ENCODE measurements around the gene CNPPD1.
"Not testable (repeated sequence)": the region's sequence is repeated elsewhere in the genome, so short reads cannot be mapped to it uniquely, and the experiment has no call there.

Gene CNPPD1

GRCh38 chr2:219213486-219214071 lies 36.9 kb upstream of the CNPPD1 start:
- no peaks in the 10 kb centered on the region for H3K27me3 Mint-ChIP-seq
- peaks cover 23 to 47% of the 10 kb centered on the region in 2 donors for H3K4me1 Mint-ChIP-seq
- no peak overlapping the region for H3K27ac Mint-ChIP-seq
- no peak for ATAC-seq (replicated peaks)
- no peaks in the 10 kb centered on the region for H3K9me3 Mint-ChIP-seq
- DNase-seq: no peak
- peaks cover 46 to 48% of the 10 kb centered on the region in 2 donors for H3K36me3 Mint-ChIP-seq
- H3K4me3 Mint-ChIP-seq: no peak overlapping the region

GRCh38 chr2:219213026-219213415 lies 36.3 kb upstream of the CNPPD1 start:
- Mint-ChIP-seq H3K27me3 (no peaks in the 10 kb centered on the region), H3K27ac (peak overlapping the region; percentile 20), H3K36me3 (peaks cover 51 to 54% of the 10 kb centered on the region in 2 donors), H3K4me1 (peaks cover 25 to 49% of the 10 kb centered on the region in 2 donors), H3K4me3 (no peak overlapping the region), H3K9me3 (no peaks in the 10 kb centered on the region)
- DNase-seq (no peak), ATAC-seq (replicated peaks) (no peak)

DNA sequence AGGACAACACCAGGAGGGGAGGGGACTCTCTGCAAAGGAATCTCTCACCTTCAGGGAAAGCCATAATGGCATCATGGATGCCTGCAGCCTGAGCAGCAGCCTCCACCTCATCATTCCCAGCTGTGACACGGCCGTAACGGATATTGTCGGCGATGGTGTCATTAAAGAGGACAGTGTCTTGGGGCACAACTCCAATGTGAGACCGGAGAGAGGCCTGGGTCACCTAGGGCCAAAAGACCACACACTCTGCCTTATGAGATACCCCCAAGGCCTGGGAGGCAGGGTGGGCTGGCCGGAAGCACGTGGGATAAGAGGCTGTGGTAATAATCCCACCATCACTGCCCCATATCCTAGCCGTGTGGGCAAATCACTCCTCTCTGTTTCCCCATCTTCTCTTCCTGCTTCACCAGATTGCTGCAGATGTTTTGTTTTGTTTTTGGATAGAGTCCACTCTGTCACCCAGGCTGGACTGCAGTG lies 34.2 kb upstream of the CNPPD1 start:
- Mint-ChIP-seq H3K4me3 (no peak overlapping the region), H3K27ac (peak overlapping the region; percentile 87), H3K9me3 (no peaks in the 10 kb centered on the region), H3K27me3 (no peaks in the 10 kb centered on the region), H3K36me3 (peaks cover 42 to 44% of the 10 kb centered on the region in 2 donors), H3K4me1 (peaks cover 25 to 41% of the 10 kb centered on the region in 2 donors)
- no peak for DNase-seq
- ATAC-seq (replicated peaks): no peak

GRCh38 chr2:219210196-219210885 lies 33.6 kb upstream of the CNPPD1 start:
- no peaks in the 10 kb centered on the region for H3K27me3 Mint-ChIP-seq
- no peak for DNase-seq
- H3K27ac Mint-ChIP-seq: peak overlapping the region; percentile 73
- peaks cover 24 to 39% of the 10 kb centered on the region in 2 donors for H3K4me1 Mint-ChIP-seq
- no peaks in the 10 kb centered on the region for H3K9me3 Mint-ChIP-seq
- no peak overlapping the region for H3K4me3 Mint-ChIP-seq
- no peak for ATAC-seq (replicated peaks)
- peaks cover 40 to 42% of the 10 kb centered on the region in 2 donors for H3K36me3 Mint-ChIP-seq

GRCh38 chr2:219209236-219210195 lies 32.8 kb upstream of the CNPPD1 start:
- peaks cover 37% of the 10 kb centered on the region in 2 donors for H3K36me3 Mint-ChIP-seq
- no peak for ATAC-seq (replicated peaks)
- DNase-seq: no peak
- no peak overlapping the region for H3K4me3 Mint-ChIP-seq
- H3K9me3 Mint-ChIP-seq: peaks cover 0 to under 1% of the 10 kb centered on the region in 2 donors
- no peaks in the 10 kb centered on the region for H3K27me3 Mint-ChIP-seq
- peak overlapping the region; percentile 83 for H3K27ac Mint-ChIP-seq
- peaks cover 21 to 39% of the 10 kb centered on the region in 2 donors for H3K4me1 Mint-ChIP-seq

DNA sequence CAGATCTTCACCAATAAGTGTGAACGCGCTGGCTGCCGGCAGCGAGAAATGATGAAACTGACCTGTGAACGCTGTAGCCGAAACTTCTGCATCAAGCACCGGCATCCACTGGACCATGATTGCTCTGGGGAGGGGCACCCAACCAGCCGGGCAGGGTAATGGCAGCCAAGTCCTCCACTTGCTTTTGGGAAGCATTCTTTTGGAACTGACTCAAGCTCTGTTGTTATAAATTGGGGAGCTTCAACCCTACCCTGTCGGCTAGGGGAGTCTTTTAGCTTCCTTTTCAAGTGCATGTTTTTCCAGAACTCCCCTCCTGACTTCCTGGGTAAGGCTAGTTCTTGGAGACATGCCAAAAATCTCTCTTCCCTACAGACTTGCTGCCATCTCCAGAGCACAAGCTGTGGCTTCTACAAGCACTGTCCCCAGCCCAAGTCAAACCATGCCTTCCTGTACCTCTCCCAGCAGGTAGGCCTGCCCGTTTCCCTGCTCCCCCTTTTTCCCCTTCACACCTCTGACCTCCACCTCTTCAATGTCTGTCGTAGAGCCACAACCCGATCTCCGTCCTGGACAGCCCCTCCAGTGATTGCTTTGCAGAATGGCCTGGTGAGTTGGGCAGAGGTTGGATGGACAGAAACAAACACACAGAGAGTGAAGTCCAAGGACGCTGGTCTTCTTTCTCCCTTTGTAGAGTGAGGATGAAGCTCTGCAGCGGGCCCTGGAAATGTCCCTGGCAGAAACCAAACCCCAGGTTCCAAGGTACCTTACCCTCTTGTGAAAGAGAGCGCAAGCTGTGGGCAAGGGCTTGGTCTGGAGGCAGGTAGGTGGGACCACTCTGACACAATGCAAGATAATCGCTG lies 31.4 kb upstream of the CNPPD1 start:
- DNase-seq (no peak), ATAC-seq (replicated peaks) (no peak)
- peaks cover 0 to 2% of the 10 kb centered on the region in 2 donors for H3K9me3 Mint-ChIP-seq
- peaks cover 27% of the 10 kb centered on the region in 2 donors for H3K36me3 Mint-ChIP-seq
- H3K27ac Mint-ChIP-seq: peak overlapping the region; percentile 31
- H3K4me3 Mint-ChIP-seq: peak overlapping the region; percentile 76 to 90
- H3K27me3 Mint-ChIP-seq: no peaks in the 10 kb centered on the region
- H3K4me1 Mint-ChIP-seq: peaks cover 21 to 39% of the 10 kb centered on the region in 2 donors

DNA sequence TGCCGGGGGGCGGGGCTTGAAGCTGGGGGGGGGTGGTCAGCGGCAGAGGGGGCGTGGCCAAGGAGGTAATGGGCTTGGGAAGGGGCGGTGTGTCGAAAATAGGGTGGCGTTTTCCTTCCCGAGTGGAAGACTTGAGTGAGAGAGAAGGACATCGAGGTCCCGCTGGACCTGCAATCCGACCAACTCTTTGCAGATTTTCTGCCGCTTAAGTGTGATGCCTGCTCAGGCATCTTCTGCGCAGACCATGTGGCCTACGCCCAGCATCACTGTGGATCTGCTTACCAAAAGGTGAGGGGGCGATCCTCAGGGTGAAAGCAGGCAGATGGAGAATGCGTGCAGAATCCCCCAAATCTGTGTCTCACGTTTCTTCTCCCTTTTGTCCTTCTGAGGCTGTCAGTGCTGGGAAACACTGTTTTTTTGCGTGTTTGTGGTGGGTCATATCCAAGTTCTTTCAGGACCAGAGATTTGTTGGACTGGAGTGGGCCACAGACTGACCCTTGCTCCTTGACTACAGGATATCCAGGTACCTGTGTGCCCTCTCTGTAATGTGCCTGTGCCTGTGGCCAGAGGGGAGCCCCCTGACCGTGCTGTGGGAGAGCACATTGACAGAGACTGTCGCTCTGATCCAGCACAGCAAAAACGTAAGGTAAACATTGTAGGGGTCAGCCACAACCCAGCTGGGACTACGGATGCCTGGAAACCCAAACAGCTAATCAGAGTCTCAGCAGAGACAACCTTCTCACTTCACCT lies 30.6 kb upstream of the CNPPD1 start:
- H3K27me3 Mint-ChIP-seq: no peaks in the 10 kb centered on the region
- H3K4me1 Mint-ChIP-seq: peaks cover 21 to 37% of the 10 kb centered on the region in 2 donors
- ATAC-seq (replicated peaks) (no peak), DNase-seq (no peak)
- H3K36me3 Mint-ChIP-seq: peaks cover 22 to 26% of the 10 kb centered on the region in 2 donors
- peak overlapping the region; percentile 76 to 90 for H3K4me3 Mint-ChIP-seq
- H3K27ac Mint-ChIP-seq: peak overlapping the region; percentile 11
- H3K9me3 Mint-ChIP-seq: peaks cover 0 to 2% of the 10 kb centered on the region in 2 donors

GRCh38 chr2:219206328-219207133 lies 29.8 kb upstream of the CNPPD1 start, which contains the start of gene ZFAND2B:
Gene ZFAND2B (plus strand): TSS chr2:219206782. CDS start chr2:219206988, 206 bp downstream.
- no peaks in the 10 kb centered on the region for H3K27me3 Mint-ChIP-seq
- peak within 1 kb of the TSS; percentile 76 to 90 for H3K4me3 Mint-ChIP-seq
- ATAC-seq (replicated peaks) (peak; percentile 96 to 97), DNase-seq (peak; percentile 94)
- H3K27ac Mint-ChIP-seq: peak within 1 kb of the TSS; percentile 97
- H3K4me1 Mint-ChIP-seq: peaks cover 21 to 29% of the 10 kb centered on the region in 2 donors
- peaks cover 0 to 2% of the 10 kb centered on the region in 2 donors for H3K9me3 Mint-ChIP-seq
- peaks cover 15 to 19% of the 10 kb centered on the region in 2 donors for H3K36me3 Mint-ChIP-seq

GRCh38 chr2:219205981-219206327 lies 29.2 kb upstream of the CNPPD1 start:
- DNase-seq (no peak), ATAC-seq (replicated peaks) (no peak)
- H3K9me3 Mint-ChIP-seq: peaks cover 0 to 2% of the 10 kb centered on the region in 2 donors
- H3K27ac Mint-ChIP-seq: peak overlapping the region; percentile 97
- peaks cover 21 to 24% of the 10 kb centered on the region in 2 donors for H3K4me1 Mint-ChIP-seq
- H3K27me3 Mint-ChIP-seq: no peaks in the 10 kb centered on the region
- peaks cover 12 to 17% of the 10 kb centered on the region in 2 donors for H3K36me3 Mint-ChIP-seq
- peak overlapping the region; percentile 76 to 90 for H3K4me3 Mint-ChIP-seq

GRCh38 chr2:219205165-219205538 lies 28.4 kb upstream of the CNPPD1 start:
- ATAC-seq (replicated peaks) (no peak), DNase-seq (no peak)
- Mint-ChIP-seq H3K36me3 (peaks cover 9 to 13% of the 10 kb centered on the region in 2 donors), H3K9me3 (peaks cover 0 to 2% of the 10 kb centered on the region in 2 donors), H3K27me3 (no peaks in the 10 kb centered on the region), H3K4me3 (peak overlapping the region; percentile 17 to 43), H3K4me1 (peaks cover 21 to 24% of the 10 kb centered on the region in 2 donors), H3K27ac (no peak overlapping the region)

DNA sequence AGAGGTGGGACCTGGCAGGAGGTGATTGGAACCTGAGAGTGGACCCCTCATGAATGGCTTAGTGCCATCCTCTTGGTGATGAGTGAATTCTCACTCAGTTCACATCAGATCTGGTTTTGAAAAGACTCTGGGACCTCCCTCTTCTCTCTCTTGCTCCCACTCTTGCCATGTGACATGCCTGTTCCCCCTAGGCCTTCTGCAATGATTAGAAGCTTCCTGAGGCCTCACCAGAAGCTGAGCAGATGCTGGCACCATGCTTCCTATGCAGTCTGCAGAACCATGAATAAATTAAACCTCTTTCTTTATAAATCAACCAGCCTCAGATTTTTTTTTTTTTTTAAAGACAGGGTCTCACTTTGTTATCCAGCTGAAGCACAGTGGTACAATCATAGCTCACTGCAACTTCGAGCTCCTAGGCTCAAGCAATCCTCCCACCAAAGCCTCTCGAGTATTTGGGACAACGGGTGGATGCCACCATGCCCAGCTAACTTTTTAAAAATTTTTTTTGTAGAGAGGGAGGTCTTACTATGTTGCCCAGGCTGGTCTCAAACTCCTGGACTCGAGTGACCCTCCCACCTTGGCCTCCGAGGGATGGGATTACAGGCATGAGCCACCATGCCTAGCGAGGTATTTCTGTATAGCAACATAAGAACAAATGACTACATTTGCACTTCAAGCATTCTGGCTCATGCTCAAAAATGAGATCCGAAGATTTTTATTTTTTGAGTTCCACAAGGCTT lies 27.9 kb upstream of the CNPPD1 start:
- H3K9me3 Mint-ChIP-seq: peaks cover 0 to 2% of the 10 kb centered on the region in 2 donors
- no peak for ATAC-seq (replicated peaks)
- peaks cover 9% of the 10 kb centered on the region in 2 donors for H3K36me3 Mint-ChIP-seq
- H3K4me1 Mint-ChIP-seq: peaks cover 21 to 24% of the 10 kb centered on the region in 2 donors
- peak overlapping the region; percentile 65 for H3K27ac Mint-ChIP-seq
- H3K27me3 Mint-ChIP-seq: peaks cover under 1 to 2% of the 10 kb centered on the region in 2 donors
- no peak overlapping the region for H3K4me3 Mint-ChIP-seq
- no peak for DNase-seq

- peaks cover 12 to 13% of the 10 kb centered on the region in 2 donors for H3K27me3 Mint-ChIP-seq
- not testable (repeated sequence) for H3K27ac Mint-ChIP-seq; H3K4me3 Mint-ChIP-seq; H3K4me1 Mint-ChIP-seq; DNase-seq; H3K36me3 Mint-ChIP-seq; ATAC-seq (replicated peaks); H3K9me3 Mint-ChIP-seq
These were observed 24.6 kb upstream of the CNPPD1 start for GRCh38 chr2:219201331-219201730.
